ENCODE data around the gene EOLA1.
"Not testable (repeated sequence)": the region's sequence is repeated elsewhere in the genome, so short reads cannot be mapped to it uniquely, and the experiment has no call there.

EOLA1 gene

DNA sequence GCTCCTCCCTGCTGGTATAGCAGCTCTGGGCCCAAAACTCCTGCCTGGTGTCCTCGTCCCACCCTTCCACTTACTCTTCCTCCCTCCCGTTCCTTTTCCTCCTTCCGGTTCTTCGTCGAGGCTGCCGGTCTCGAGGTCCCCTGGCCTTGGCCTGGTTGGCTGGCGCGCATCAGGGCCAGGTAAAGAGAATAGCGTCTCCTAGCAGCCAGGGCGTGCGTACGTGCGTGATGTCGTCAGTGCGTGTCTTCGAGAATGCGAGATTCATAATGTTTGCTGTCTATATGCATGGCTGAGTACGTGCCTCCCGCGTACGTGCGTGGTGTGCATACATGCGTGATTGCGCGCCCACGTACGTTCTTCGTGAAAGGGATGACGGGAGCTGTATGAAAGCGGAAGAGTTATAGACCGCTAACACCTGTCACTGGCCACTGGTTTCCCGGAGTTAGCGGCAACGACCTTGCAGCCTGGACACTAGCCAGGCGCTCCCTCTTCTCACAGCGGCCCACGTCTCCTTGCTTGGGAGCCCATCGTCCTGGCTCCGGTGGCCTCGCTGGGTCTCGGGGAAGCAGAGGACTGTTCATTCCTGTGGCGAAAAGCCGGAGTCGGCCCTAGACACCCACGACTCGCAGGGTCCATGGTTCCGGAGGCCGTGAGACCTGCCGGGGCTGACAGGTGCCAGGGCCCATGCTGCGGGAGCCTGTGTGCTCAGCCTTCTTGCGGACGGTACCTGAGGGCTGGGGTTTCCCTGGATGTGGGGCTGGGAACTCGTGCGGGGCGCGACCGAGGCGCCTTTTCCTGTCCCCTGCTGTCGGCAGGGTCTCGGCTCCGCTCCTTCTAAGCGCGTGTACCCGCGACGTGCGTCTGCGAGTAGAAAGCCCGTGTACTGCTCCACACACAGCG, at the start of gene EOLA1:
TSS of gene EOLA1 (plus strand) at position 392 of the 900 bp plus-strand sequence. CDS start 4,619 bp downstream, outside the sequence.
- peak; percentile 70 for DNase-seq

DNA sequence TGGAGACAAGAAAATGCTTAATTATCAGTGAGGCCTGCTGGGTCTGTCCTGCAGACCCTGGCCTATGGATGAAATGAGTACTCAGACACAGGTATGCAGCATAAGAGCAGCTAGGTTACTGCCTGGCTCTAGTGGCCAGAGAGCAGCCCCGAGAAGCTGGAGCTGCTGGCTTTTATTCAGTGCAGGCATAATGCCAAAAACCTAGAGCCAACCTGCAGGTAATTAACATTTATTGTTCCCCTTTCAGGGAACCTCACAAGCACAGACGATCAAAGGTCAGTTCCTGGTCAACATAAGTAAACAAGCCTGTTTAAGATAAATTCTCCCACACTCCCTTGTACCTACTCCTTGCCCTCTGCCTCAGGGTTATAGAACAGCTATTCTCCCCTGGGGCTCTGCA, 49.0 kb upstream of the EOLA1 start:
- no peak for DNase-seq

DNA sequence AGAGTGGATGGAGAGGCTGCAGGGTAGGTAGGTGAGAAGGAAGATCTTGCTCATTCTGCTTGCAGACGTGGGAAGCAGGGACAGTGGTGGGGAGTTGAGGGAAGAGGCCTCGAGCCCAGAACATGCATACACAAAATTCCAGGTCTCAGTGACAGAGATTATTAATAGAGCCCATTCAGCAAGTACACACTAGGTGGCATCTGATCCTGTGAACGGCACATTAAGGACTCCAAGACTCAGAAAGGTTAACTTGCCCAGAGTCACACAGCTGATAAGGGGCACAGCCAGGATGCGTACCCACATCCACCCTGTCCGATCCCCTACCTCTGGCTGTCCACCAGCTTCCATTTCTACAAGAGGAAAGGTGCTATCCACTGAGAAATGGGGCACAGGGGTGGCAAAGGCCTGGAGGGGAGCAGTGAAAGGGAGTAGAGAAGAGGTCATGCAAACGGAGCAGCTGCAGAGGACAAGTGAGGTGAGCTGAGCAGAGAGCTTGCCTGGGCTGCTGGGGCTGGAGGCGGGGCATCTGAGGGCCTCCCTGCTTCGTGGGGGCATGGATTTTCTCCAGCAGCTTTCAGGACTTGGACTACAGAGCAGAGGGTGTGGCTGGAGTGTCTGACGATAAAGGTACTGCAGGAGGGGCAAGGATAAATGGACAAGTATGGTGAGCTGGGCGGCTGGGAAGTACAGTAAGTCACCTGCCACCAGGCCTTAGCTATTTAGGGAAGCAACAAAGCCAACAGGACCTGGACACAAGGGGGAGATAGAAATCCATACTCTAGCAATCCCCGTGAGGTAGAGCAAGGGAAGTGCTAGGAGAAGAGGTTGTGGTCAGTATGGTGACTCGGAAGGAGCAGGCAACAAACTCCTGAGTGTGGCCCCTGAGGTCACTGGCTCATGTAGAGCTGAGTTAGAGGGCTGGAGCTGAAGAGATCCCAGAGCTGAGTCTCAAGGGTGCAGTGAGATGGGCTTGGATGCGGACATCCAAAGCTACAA, 46.9 kb upstream of the EOLA1 start:
- no peak for DNase-seq

DNA sequence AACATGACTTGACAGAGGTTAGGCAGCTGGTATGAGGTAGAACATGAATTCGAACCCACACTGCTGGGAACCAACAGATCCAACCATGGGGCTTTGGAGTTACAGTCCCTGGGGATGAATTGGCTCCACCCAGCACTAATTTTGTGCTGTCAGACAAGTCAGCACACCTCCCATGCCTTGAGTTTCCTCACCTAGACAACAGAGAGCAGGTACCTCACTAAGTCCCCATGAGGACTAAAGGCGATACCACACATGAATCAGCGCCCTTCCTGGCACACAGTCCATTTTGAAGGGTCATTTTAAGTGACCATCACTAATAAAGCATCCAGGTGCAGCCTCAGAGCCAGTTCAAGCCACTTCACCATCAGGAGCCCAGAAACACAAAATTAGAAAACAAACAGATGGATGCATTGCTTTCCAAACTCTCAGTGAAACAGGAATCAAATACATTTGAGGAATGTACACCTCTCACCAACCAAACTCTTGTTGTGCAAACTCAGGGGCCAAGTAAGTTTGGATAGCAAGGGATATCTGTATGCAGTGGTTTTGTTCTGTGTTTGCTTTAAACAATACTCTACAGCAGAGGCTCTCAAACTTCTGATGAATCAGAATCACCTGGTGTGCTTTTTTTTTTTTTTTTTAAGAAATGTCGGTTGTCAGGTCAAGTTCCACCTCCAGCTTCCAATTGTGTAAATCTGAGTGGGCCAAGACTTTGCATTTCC, 45.8 kb upstream of the EOLA1 start:
- DNase-seq = no peak

DNA sequence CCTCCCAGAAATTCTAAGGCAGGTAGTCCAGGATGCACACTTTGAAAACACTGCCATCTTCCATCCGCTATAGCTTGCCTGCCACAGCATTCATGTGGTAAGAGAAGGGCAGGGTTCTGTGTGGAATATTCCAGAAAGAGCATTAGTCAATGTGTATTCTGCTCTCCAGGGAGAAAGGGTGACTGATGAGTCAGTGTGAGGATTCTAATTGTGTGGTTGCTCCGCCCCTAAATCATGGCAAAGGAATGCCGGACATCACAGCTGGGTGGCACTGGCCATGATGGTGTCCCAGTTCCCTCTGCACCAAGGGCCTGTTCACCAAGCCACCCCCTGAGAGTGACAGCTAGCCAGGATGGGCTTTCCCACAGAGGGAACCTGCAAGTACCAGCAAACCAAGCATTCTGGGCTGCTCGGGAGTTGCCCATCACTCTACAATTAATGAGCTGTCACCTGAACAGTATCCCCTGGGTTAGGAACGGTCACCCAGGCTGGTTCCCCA, 45.2 kb upstream of the EOLA1 start:
- no peak for DNase-seq

DNA sequence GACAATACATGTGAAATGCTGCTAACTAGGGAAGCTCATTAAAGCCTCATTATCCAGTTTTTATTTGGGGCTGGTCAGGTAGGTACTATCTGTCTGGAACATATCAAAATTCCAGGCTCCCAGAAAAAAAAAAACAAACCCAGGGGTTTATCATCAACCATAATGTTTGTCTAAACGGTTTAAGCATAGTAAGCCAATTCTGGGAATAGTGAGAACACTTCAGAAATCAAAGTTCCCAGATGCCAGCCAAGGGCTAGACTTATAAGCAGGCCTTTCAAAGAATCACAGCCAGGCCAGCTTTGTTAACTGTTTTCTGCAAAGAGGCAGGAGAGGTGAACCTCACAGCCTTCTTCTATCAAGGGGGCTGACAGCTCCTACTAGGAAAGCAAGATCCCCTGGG, 43.8 kb upstream of the EOLA1 start:
- DNase-seq = no peak

DNA sequence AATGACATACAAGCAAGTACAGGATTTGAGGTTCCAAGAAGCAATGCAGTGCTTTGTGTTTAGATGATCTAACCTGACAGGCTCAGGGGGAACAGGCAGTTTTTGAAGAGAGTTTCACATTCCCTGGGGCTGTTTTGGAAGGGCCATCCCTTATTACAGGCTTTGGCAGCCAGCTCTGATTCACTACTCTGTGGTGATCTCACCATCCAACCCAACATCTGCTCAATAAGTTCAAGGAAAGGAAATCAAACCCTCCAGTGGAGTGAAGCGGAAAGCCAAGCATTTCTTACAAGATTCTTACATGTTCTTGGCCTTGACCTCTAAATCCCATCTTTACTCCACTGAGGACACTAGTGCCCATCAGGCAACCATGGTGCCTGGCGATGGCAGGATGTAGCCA, 43.2 kb upstream of the EOLA1 start:
- DNase-seq = no peak

DNA sequence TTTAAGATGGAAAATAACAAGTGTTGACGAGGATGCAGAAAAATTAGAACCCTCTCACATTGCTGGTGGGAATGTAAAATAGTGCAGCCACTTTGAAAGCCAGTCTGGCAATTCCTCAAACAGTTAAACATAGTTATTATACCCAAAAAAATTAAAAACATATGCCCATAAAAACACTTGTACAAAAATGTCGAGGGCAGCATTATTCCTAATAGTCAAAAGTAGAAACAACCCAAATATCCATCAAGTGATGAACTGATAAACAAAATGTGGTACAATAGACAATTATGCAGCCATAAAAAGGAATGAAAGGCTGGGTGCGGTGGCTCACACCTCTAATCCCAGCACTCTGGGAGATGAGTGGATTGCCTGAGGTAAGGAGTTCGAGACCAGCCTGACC, 42.0 kb upstream of the EOLA1 start:
- no peak for DNase-seq

DNA sequence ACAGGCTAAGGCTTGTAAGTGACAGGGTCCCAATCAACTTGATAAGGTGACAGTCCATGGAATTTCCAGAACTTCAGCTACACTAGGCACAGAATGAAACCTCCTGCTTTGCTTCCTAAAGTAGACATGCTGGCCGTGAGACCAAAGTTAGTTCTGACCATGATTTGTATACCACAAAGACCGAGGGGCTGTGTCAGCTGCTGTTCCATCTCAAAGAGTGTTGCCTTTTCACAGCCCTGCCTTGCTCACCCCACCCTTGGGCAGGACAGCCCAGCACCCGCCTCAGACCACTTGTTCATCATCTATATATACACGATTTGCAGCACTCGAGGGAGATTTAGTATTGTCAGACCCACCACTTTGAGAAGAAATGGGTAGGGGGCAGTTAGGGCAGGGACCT, 41.0 kb upstream of the EOLA1 start:
- no peak for DNase-seq

DNA sequence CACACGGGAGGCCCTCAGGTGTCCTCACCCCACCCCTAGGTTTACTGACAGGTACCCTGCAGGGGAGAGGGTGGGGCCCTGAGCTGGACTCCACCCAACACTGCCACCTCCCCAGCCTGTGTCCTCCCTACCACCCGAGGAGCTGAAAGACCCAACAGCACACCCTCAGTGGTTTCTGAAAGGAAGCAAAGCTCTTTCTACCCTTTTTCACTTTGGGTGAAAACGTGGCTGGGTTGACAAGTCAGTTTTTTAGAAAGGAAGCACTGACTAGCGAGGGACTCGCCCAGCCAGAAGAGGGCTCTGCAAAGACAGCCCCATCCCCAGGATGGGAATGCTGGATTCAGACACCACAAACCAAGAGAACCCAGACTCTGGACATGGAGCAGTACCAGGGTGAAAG, 37.9 kb upstream of the EOLA1 start:
- not testable (repeated sequence) for DNase-seq

DNA sequence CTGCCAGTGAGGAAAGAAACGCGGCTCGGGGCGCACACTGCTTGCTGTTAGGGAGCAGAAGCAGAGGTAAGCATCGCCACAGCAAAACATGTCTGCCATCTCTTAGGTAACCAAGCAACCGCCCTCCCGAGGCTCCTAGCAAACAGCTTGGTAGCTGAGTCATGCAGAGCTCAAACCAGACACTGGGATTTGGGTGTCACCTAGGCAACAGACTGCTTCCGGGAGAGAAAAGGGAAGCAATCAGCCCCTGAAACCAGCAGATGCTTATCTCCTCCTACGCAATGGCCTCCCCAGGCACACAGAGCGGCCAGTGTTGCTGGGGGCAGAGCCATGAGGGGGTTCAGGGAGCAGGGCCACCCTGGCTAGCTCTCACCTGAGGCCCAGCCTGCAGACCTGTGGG, 37.4 kb upstream of the EOLA1 start:
- DNase-seq = peak; percentile 15

DNA sequence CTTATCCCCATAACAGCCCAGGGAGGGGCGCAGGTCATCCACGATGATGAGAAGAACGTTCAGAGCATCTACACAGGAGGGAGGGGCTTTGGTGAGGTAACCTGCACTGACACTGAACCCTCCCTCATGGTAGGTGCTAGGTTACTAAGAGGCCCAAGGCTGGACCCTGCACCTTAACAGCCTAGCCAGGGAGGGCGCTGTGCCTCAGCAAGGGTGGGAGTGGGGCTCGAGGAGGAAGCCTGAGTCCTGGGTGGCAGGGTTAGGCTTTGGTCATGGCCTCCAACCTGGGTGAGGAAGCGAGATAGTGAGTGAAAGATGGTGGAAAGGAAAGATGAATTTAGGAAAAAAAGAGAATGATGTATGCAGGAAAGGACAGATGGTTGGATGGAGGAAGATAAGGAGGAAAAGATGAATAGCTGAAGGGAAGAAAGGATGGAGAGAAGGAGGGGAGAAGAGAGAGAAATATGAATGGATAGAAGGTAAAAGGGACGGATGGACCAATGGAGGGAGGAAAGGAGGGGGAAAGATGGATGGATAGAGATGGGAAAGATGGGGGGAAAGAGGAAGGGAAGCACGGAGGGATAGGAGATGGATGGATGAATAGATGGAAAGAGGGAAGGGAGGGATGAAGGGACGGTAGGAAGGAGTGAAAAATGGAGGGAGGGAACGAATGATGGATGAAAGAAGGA, 36.4 kb upstream of the EOLA1 start:
- DNase-seq = no peak

DNA sequence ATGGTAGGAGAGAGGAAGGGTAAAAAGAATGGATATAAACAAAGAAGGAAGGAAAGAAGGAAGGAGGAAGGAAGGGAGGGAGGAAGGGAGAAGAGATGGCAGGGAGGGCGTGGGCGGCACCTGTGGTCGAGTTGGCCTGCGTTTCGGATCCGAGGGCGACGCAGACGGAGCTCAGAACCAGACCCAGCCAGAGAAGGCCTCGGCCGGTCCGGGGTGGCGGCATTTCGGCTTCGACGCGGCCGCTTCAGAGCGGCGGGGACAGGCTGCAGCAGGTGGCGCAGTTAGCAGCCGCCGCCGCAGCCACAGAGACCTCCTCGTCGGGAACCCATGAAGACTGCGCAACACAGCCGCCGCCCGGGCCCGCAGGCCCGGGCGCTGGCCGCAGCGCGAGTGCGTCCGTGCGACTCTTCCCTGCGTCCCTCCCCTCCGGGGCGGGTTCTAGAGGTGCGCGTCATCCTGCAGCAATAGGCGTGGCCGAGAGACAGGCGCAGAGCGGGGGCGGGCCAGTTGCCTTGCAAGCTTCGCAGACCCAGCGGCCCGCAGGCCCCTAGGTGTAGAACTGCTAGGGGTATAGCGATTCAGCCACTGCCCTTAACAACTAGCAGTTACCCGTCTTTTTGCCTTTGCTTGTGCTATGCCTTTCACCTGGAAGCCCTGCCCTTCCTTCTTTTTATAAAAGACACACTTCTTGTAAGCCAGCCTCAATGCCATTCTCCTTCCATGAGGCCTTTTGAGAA, 35.7 kb upstream of the EOLA1 start, which contains the start of gene IDS:
TSS of gene IDS (minus strand) at position 392 of the 737 bp plus-strand sequence. CDS start at position 223, 169 bp downstream.
- DNase-seq = peak; percentile 57

DNA sequence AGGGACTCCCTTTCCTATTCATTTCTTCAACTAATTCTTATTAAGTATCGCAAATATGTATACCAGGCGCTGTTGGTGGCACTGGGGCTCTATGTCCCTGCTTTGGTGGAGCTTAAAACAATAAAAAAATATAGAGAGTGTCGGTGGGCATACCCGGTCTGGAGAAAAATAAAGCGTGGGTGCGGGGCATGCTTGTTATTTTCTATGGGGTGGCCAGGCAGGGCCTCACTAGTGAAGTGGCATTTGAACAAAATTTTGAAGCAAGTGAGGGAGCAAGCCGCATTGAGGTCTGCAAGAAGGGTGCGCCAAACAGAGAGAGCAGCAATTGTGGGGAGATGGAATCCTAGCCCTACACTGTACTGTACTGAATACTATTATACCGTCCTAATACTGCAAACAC, 35.1 kb upstream of the EOLA1 start:
- DNase-seq = no peak

DNA sequence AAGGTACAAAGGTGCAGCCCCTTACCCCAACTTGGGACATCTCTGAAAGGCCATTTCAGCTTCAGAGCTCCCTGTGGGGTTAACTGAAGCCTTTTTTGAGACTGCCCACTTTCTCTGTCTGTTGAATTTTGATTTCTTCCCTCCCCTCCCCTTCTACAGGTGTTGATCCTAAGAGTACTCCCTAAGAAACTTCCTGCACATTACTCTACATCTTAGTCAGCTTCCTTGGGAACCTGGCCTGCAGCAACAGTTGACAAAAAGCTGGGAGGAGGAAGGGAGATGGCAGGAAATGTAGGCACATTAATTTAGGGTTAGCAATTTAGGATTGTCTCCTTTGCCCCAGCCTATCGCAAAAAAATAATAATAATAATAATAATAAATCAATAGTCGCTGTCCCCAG, 34.5 kb upstream of the EOLA1 start:
- DNase-seq = no peak

DNA sequence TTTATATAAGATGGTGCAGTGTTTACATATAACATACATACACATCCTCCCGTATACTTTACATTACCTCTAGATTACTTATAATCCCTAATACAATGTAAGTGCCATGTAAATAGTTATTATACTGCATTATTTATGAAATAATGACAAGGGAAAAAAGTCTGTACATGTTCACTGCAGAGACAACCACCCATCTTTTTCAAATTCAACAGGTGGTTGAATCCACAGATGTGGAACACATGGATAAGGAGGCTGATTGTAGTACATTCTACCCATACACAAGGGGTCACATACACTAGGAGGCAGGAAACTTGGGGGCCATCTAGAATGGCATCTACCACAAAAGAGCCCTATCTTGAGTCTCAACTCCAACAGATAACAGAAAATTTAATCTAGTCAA, 32.3 kb upstream of the EOLA1 start:
- DNase-seq = no peak

DNA sequence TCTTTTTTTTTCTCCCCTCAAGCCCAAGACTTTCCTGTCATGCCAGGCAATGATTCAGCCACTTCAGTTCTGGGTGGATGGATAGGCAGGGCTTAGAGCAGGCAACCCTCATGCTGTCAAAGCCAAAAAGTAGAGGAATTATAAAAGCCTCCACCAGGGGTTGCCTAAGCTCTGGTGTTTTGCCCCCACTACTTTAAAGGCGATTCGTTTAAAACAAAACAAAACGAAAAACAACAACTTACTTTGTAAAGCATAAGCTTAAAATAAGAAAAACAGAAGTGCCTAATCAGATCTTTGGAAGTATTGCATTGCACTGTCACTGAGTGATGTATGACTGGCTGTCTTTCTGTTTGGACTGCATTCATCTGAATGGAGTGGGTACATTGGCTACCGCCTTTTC, 30.4 kb upstream of the EOLA1 start:
- DNase-seq = no peak

DNA sequence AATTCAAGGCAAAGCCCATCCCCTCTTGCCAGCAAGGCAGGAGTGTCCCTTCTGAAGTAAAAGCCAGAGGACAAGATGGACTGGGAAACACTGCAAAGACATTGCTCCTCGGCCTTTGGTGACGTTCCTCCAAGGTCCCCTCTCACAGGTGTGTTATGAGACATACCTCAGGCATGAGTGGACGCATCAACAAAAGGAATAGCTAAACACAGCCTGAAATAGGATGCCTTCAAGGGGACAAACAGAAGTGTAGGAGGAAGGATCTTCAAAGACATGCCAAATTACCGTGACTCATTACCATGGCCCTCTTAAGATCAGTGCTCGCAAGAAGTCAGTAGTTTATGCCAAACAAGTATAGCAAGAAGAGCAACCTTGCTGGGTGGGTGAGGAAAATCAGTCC, 29.7 kb upstream of the EOLA1 start:
- no peak for DNase-seq

DNA sequence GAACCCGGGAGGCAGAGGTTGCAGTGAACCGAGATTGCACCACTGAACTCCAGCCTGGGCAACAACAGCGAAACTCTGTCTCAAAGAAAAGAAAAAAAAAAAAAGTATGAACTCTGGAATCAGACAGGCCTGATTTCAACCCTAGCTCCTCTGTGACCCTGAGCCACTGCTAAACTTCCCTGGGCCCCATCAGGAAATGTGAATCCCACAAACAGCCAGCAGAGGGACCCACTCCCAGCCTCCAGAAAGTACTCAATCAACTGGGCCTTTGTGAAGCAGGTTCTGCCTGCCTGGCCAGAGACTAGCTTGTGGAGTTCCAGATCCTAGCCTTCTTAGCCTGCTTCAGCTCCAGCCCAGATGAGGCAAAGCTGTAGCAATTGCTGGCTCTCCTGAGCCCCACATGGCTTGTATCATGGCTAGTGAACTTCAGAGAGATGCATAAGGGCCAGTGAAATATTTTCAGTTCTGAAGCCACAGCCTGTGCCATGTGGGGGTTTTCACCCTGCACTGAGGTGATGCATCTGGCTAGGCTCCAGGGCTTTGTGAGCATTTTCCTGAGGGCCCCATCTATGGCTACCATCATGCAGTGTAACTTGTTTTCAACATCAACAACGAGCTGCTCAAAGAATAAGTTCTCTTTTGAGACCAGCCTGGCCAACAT, 28.5 kb upstream of the EOLA1 start:
- DNase-seq = peak; percentile 9

DNA sequence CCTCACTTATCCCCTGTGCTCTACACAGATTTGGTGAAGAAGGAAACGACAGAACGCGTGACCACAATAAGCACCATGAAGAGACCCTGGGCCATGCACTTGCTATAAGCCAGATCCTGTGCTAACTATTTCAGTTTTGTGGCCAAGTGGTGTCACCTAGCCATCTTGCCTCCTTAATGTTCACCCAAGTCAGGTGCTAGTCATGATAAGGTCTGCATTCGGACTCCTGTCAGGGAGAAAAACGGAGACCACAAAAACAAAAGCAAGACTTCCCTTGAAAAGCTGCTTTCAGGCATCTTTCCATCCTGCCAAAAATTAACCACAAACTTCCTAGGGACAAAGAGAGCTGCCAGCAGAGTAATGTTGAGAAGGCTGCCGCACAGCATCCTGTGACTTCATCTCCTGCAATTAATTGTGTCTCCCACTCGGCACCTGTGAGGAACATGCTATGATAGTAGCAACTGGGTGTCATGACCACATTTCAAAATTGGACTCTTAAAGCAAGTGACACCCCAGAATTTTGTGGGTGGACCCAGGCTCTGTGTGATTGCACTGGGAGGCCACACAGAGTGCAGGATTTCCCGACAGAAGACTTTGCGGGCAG, 26.9 kb upstream of the EOLA1 start:
- no peak for DNase-seq

Measured in SHP77 treated with DMSO at 0.1 percent for 48 hours (cell line).